ENCODE data around the gene CRNN.

Gene CRNN

DNA sequence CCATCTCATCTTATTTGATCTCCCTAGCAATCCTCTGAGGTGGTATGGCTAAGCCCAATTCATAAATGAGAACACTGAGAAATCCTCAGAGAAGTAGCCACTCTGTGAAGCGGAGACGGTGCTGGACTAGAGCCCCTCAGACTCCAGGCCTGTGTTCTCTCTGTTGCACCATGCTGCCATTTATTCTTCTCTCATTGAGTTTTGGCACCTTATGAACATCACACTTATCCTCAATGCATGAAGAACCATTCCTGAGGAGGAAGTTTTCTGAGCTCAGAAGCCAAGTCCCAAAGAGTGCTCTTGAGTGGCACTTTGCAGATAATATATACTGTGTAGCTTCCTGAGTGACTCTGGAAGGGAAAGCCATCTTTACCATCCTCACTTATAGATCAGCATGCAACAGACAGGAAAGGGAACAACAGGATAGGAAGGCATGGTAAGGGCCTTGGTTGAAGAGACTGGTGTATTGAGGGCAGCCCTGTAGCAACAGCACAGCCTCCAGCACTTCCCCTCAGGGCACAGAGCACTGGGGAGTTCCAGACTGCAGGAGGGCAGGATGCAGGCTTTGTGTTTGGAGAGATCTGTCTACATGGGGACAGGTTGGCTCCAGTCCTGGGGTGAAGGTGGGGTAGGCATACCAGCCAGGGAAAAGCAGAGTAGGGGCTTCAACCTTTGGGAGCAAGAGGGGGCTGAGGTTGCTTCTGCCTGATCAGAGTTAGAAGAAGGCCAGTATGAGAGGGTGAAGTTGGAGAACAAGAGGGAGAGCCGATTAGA lies 1.6 kb upstream of the CRNN start:
- DNase-seq, result no peak

DNA sequence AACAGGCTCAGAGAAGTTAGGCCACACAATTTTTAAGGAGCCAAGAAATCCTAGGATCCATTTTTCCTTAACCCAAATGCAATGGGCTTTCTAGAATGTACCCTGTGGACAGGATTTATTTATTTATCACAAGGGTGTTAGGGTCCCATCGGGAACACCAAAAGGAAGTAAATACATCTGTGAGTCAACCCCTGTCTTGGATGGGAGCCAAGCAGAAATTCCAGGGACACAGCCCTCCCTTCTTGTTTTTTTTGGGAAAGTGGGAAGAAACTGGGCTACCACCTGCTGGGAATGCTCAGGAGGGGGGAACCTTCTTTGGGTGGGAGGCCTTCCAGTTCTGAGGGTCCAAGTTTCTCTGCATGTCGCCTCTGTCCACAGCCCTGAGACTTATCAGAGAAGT lies 1.3 kb downstream of the CRNN start:
- DNase-seq, result no peak

DNA sequence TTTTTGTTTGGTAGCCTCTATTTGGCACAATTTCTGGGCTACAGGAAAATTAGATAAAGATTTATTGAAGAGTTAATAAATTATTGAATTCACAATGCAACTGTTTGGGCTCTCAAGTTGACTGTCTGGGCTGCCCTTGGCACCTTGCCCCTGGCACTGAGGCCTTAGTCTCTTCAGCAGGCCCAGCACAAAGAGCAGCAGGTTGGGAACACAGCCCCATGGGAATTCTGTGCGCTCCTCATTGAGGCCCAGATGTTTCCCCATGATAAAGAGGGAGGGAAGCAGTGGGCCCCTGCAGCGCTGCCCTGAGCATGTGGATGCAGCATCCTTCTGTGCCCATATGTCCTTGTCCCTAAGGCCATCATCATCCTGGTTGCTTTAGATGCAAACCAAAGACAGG lies 2.9 kb downstream of the CRNN start:
- DNase-seq, result no peak

DNA sequence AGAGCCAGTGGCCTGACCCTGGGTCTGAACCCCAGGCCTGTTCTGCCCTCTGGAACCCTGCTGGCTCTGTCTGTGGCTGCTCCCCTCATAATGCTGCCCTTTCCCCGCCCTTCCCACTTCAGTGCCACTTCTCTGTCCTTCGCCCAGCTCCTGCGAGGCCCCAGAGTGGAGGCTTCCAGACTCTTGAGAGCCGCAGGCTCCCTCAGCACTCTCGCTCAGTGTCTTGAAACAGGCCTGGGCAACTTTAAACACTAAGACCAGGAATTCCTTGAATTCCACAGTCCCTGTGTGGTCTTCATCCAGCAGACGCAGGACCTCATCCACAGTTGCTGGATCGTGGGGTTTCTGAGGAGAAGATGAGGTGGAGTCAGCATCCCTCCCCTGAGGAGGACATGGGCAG lies 3.5 kb downstream of the CRNN start:
- DNase-seq, result no peak

DNA sequence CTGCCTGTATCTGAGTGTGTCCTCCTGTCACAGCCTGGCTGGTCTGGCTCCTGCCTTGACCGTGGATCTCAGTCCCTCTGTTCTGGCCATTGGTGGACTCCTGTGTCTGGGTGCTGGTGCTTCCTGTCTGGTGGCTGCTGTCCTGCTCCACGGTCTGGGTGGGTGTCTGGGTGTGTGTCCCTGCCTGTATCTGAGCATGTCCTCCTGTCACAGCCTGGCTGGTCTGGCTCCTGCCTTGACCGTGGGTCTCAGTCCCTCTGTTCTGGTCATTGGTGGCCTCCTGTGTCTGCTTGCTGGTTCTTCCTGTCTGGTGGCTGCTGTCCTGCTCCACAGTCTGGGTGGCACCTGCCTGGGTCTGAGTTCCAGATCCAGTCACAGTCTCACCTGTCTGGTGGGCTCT lies 4.0 kb downstream of the CRNN start:
- no peak for DNase-seq

DNA sequence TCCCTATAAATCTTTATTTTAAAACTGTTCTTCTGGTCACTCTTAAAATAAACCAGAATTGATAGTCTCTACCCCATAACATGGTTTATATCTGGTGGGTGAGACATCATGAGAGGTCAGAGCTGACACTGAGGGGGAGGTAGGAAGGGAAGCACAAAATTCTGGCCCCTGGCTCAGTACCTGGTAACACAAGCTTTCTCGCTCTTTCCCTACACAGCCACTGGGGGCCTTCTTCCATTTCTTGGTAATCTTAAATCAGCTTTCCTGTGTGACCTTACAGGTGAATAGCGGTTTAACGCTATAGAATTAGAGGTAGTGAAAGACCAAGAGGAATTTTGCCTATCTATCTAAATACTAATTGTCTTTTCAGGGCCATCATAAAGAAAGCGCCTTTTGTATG lies 5.4 kb downstream of the CRNN start:
- no peak for DNase-seq

DNA sequence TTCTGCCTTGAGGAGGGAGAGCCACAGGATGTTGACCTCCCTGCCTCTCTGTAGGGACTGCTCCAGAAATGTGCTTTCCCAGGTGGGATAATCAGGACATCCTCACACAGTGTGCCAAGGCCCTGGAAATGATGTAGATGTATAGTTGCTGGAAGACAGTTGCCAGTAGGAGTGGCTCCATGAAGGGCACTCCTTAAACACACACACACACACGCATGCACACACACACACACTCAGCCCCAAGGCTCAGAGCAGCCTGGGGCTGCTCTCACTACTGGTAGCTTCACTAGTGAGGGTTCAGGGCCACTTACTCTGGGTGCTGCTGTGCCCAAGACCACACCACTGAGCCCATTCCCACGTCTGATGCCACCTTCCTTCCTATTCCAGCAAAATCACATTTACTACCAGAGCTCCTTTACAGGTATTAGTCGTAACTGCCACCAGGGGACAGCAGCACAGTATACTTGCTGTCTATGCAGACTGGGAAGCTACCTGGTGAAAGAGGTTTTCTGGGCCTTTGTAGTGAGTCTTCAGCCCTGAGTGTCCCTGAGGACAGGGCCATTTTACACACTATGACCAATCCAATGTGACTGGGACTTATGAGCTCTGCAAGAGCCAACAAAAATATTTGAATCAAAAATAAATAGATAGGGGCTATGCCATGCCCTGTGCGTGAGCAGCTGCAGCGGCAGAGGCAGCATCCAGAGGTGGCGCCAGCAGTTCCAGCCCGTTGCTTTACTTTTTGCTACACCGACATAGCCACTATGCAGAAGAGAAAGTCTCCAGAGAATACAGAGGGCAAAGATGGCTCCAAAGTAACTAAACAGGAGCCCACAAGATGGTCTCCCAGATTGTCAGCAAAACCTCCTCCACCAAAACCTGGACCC lies 15.0 kb downstream of the CRNN start:
- DNase-seq, result no peak

DNA sequence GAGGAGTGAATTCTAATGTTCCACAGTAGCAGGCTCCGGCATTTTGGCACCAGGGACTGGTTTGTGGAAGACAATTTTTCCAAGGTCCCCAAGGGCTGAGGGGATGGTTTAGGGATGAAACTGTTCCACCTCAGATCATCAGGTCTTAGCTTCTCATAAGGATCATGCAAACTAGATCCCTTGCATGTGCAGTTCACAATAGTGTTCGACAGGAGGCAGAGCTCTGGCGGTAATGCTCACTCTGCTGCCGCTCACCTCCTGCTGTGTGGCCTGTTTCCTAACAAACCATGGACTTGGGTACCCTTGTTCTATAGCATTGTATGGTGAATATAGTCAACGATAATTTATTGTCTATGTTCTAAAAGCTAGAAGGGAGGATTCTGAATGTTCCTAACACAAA lies 16.6 kb downstream of the CRNN start:
- no peak for DNase-seq

DNA sequence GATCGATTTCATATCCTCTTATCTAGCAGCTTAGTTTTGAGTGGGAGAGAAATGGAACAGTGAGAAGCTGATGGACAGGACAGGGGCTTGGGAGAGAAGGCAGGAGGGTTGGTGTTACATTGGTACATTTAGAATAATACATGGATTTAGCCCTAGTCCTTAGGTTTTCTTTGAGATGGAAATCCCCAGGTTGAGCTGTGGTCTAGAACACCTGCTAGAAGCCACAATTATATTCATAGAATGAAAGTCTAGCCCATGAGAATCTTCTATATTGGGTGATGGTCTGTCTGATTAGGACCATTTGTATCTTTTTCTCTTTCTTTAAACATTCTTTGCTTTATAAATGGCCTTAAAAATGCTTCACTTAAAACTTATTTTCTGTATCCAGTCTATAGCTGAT lies 19.9 kb downstream of the CRNN start:
- DNase-seq, result no peak

DNA sequence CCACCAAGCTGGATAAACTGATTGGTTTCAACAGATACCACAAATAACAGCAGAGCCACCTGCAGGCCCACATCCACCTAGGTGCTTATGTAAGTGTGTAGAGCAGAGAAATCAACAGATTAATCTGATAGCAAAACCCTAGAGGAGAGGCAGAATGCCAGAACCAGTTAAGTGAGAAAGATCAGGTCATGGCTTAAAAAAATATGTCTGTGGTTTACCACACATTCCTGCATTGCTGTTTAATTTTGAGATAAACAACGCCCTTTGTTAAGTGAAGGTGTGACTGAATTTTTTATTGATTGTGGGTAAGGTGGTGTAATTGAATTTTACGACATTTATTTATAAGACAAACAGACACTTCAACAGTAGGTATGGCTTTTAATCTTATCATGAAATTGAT lies 21.2 kb downstream of the CRNN start:
- no peak for DNase-seq

DNA sequence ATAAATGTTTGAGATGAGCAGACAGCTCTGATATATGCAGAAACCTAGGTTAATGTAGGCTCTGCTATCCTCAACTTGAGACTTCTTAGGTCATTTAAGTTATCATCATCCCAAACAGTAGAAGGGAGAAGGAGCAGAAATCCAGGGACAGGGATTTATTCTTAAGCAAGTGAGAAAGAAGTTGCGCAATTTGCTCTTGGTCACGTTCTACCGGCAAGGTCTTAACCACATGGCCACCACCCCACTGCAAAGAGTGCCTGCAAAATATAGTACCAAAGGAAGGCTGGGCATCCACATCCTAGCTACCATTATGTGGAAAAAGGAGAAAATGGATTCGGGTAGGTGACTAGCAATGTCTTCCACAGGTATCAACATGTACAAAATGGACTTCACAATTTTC lies 25.2 kb downstream of the CRNN start:
- no peak for DNase-seq

DNA sequence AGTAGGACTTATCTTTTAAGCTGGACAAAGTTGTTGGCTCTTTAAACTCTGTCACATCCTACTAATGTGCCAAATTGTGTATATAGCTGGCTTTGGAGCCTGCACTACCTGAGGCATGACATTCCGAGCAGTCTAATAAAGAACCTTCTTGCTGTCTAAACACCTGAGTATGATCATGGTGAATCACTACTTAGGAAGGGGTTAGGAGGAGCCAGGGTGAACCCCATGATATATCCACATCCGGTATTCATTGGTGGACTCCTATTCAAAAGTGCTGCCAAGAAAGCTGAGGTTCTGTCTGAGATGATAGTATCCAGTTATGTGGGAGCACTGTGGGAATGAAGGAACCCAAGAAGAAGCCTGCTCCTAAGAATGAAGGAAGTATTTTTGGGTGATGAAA lies 27.1 kb downstream of the CRNN start:
- no peak for DNase-seq

DNA sequence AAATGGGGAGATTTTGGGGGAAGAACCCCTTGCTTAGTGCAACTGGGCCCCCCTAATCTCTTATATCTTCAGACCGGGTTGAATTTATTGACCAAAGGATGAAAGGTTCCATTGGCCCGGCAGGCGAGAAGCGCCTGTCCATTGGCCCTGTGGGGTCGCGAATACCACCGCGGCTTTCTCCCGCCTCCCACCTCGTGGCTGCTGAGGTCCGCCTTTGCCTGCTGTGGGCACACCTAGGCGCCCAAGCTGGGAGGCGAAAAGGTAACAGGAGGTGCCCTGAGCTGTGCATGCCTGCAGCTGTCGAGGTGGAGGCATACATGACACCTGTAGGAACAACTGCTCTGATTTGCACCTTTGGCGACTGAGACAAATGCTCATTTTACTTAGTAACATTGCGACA lies 33.1 kb downstream of the CRNN start:
- DNase-seq, result no peak

DNA sequence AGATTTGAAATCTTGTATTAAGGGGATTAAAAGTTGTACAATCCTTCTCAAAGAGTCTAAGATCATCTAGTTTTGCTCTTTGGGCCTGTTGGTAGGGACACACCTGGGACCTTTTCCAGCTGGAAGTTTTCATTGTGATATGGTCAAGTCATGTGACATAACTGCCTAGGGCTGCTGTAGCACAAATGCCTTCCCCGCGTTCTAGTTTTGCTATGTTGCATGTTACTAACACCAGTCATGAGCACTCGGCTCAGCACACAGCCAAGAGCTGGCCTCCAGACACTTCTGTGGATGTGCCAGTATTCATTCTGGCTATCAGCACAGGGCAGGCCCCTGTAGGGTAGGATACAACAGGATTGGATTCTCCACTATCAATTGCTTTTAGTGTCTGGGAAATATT lies 39.6 kb downstream of the CRNN start:
- DNase-seq, result no peak

DNA sequence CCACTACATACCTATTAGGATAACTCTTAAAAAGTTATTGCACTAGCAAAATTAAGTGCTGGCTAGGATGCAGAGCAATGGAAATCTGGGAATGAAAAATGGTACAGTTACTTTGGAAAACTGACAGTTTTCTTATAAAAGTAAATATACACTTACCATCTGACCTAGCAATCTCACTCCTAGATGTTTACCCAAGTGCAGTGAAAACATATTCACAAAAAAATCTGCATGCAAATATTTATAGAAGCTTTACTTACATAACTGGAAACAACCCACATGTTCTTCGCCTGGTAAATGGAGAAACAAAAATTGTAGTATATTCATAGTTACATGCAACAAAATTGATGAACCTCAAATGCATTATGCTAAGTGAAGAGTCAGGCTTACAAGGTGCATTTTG lies 41.4 kb downstream of the CRNN start:
- no peak for DNase-seq

DNA sequence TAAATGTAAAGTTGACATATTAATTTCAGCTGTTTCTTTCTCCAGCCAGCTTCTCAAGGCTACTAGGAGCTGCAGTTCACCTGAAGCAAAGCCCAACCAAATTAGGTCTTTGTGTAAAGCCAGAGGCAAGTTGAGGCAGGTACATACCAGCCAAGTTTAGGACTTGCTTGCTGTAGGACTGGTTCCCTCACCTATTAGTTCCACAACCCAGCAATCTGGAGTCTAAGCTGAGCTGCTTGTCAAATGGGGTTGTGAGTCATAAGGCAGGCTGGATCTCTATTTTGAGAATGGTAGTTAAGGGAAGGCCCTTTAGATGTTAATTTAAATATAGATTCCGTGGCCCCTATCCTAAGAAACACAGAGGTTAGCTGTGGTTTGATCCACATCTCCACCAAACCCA lies 46.6 kb downstream of the CRNN start:
- no peak for DNase-seq

DNA sequence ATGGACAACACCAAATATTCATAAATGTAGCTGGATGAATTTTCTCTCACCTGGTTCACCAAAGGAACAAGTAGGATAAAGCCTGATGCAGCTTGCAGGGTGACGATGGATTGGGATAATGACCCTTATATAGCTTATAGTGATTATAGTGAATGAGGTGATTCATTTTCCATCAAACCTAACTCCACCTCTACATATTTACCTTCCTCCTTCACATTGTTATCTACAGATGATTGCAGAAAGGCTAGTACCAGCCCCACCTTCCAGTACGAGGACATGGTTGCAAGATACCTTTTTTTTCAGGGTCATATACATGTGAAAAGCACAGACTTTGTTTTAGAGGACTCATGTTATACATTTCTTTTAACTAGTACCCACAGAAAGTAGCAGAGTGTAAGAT lies 54.2 kb downstream of the CRNN start, which contains the start of gene FLG2:
Gene FLG2, minus strand, starts transcription at position 101 of the 400 bp plus-strand sequence. CDS start 1,122 bp downstream, outside the sequence.
- DNase-seq, result no peak

Data from NCI-H2081 treated with DMSO at 0.1 percent for 48 hours (cell line).